Measurements from ENCODE around the gene KCNQ1.
A peak's percentile ranks its signal among the peaks of the same experiment; 100 is the strongest.

Gene KCNQ1

DNA sequence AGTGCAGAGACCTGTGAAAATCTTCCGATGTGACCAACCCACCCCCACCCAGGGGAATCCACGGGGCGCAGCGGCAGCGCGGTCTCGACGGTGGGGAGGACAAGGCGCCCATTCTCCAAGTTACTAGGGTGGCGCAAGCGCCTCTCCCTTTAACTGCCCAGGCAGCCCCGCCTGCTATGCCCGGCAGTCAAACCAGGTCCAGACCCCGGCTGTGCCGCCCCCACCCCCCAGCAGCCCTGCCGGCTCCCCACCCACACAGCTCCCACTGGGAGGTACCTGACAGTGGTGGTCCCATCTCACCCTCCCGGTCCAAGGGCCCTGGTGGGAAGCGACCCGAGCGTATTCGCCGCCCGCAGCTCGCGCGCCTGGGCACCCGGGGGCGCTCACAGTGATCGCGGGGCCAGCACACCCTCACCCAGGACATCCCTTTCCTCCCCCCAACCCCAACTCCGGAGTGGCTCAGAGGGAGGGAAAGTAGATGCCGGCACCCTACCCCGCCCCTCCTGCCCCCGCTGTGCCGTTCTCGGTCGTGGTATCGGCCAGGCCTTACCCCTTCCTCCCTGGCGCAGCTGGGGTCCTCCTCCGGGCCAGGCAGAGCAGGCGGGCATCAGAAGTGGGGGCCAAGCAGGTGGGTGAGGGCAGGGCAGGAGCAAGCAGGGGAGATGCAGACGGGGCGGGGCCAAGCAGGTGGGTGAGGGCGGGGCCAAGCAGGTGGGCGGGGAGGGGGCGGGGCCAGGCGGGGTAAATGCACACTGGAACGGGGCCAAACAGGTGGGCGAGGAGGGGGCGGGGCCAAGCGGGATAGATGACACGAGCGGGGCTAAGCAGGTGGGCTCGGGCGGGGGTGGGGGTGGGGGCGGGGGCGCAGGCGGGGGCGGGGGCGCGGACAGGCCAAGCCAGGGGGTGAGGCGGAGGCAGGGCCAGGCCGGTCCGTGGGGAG lies 657 bp upstream of the KCNQ1 start, which contains the start of gene TRPM5:
TRPM5 (minus strand) TSS at position 634 of the 940 bp plus-strand sequence. CDS start 21,478 bp downstream, outside the sequence.
- DNase-seq (ENCODE audit: low read depth, low spot score), result peak; percentile 53

DNA sequence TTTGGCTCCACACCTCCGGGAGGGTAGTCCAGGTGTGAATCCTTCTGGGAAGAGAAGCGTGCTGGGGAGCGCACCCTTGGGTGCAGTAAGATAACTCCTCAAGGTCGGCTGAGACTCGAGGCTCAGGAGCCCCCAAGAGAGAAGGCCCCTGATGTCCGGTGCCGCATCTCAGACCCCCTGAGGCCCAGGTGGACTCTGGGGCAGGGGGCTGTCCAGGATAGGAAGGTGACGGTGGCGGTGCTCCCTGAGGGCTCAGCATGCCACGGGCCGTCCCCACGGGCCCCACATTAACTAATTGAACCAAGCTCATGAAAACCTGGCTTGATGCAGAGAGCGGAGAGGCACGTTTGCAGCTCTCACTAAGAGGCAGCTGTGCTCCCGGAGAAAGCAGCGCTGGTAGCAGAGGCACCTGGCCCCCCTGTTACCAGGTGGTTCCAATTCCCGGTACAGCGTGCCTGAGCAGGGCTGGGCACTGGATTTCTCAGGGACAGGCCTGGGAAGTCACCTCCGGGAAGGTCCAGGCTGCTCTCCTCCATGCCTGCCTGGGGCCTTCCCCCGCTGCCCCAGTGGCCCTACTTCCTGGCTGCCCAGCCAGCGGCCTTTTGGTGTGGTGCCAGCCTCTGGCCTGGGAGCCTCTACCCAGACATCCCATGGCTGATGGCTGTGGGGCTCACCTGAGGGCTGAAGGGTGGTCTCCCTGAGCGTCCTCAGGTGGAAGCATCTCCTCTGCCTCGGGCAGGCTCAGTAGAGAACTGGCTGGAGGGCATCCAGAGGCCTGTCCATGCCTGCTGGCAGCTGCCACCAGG lies 1.1 kb downstream of the KCNQ1 start:
- DNase-seq (ENCODE audit: low read depth, low spot score), result no peak

- no peak for DNase-seq (ENCODE audit: low read depth, low spot score)
Measured at GRCh38 chr11:2446590-2447252, 1.9 kb downstream of the KCNQ1 start.

- DNase-seq (ENCODE audit: low read depth, low spot score), result no peak
Measured at GRCh38 chr11:2447253-2447950, 2.6 kb downstream of the KCNQ1 start.

GRCh38 chr11:2447951-2448650 lies 3.3 kb downstream of the KCNQ1 start:
- DNase-seq (ENCODE audit: low read depth, low spot score), result no peak

- DNase-seq (ENCODE audit: low read depth, low spot score), result no peak
Measured at GRCh38 chr11:2448661-2449547, 4.1 kb downstream of the KCNQ1 start.

GRCh38 chr11:2449548-2450320 lies 4.9 kb downstream of the KCNQ1 start:
- no peak for DNase-seq (ENCODE audit: low read depth, low spot score)

DNA sequence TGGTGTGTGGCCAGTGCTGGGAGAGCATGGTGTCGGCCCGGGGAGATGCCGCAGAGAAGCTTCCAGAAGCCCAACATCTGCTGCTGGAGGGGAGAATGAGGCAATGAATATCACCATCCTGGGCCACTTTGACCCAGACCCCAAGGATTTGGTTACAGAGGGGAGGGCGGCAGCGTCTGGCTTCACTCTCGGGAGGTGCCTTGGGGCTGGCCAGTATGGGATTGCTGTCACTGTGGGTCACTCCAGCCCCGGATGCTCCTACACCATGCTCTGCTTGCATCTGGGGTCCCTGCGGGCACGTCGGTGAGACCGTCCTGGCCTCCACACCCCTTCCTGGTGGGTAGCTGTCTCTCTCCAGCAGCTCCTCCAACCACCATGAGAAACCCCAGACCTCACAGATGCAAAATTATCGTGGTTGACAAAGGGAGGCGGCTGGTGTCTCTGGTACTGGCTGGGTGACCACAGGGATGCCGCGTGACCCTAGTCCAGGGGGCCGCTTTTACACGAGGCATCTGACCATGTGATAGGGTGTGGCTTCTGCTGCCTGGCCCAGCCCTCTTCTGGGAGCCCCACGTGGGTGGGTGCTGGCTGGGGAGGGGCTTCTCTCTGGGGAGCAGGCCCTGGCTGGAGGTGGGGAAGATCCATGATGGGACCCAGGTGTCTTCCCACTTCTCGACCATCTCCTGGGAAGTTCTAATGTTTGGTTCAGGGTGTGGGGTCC lies 5.7 kb downstream of the KCNQ1 start:
- DNase-seq (ENCODE audit: low read depth, low spot score), result no peak

GRCh38 chr11:2451336-2451735 lies 6.5 kb downstream of the KCNQ1 start:
- no peak for DNase-seq (ENCODE audit: low read depth, low spot score)

DNA sequence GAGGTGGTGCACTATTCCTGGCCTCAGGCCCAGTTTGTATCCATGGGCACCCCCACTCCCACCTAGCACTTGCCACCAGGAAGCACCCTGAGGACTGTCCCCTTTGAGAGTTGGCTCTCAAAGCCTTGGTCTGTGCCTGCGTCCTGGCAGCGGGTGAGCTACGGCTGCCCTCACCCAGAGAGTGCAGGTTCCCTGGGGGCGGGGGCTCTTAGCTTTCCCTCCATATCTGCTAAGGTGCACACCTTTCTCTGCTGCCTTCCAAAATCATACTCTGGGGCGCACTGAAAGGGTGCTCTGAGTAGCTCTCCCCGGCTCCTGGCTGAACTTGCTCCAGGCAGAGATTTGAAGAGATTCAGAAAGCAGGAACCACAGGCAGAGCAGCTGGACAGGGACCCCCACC lies 7.1 kb downstream of the KCNQ1 start:
- DNase-seq (ENCODE audit: low read depth, low spot score), result no peak

DNA sequence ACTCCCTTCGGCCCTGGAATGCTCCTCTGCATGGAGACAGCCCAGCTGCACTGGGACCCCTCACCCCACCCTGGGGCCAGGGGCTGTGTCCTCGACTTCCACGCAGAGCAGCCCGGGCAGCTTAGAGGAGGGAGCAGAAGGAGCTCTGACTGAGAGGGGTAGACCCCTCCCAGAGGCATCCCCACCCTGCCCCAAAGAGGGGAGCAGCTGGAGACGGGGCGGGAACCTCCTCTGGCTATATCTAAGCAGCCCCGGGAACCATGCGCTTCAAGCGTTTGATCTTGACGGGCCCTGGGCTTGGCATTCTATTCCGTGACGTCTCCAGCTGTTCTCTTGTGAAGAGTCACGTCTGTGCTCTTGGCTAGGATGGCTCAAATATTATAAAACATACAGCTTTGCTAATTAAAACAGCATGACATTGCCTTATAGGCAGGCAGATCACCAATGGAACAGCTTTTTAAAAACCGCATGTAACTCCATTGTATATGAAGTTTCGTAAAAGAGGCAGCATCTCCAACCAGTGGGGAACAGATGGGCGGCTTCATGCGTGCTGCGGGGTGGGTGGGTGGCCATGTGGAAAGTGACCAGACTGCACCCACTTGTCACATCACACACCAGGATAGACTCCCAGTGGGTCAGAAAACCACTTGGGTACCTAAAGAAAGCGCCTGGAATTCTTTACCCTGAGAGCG lies 7.7 kb downstream of the KCNQ1 start:
- DNase-seq (ENCODE audit: low read depth, low spot score), result no peak

DNA sequence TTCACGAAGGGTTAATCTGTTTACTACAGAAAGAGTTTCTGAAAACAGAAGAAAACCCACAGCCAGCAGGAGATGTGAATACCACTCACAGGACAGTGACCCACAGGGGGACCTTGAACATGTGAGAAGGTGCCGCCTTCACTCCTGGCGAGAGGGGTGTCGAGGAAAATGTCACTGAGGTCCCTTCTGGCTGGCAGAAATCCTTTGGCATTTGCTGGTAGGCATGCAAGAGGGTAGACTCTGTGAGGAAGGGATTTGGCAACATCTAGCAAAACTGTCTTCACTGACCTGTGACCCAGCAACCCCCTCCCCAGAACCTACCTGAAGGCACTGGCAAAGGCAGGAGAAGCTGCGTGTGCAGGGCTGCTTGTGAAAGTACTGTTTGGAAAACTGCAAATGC lies 8.6 kb downstream of the KCNQ1 start:
- no peak for DNase-seq (ENCODE audit: low read depth, low spot score)

DNA sequence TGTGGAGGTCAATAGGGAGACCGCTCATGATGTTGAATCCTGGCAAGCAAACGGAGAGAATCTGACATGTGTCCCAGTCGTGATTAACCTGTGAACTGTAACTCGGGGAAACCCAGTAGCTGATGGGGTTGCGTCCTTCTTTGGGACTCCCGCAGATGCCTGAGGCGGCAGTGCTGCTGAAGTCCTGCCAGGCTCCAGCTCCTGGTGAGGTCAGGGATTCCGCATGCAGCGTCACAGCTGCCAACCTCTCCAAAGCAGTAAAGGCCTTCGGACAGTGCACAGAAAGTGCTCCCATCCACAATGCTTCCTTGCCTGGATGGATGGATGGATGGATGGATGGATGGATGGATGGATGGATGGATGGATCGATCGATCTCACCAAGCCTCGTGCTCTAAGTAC lies 13.5 kb downstream of the KCNQ1 start:
- DNase-seq (ENCODE audit: low read depth, low spot score), result no peak

DNA sequence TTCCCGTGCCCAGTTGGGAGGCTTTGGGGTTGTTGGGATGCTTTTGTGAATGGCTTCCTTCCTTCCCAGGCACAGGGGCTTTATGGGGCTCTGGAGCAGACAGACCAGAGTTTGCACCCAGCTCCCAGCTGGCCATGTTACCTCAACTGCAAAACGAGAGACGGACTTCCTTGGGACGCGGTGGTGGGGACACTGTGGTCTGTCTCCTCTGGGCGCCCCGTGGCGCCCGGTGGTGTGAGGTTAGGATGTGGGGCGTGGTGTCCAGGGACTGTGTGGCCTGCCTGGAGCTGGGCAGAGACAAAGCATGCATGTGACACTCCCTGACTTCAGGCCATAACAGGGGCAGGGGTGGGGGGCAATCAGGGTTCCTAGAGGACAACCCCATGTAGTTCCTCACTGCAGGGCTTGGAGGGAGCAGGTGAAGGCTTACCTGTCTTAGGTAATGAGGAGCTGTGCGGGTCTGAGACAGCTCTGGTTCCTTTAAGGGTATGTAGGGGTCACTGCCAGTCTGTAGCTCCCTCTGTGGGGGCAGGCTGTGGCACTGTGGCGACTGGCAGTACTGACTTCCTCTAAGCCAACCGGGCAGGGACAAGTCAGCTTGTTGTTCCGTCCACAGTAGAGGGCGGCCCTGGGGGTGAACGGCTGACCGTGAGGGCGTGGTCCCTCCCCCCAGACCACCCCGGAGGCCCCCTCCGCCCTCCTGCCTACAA lies 14.4 kb downstream of the KCNQ1 start:
- no peak for DNase-seq (ENCODE audit: low read depth, low spot score)

DNA sequence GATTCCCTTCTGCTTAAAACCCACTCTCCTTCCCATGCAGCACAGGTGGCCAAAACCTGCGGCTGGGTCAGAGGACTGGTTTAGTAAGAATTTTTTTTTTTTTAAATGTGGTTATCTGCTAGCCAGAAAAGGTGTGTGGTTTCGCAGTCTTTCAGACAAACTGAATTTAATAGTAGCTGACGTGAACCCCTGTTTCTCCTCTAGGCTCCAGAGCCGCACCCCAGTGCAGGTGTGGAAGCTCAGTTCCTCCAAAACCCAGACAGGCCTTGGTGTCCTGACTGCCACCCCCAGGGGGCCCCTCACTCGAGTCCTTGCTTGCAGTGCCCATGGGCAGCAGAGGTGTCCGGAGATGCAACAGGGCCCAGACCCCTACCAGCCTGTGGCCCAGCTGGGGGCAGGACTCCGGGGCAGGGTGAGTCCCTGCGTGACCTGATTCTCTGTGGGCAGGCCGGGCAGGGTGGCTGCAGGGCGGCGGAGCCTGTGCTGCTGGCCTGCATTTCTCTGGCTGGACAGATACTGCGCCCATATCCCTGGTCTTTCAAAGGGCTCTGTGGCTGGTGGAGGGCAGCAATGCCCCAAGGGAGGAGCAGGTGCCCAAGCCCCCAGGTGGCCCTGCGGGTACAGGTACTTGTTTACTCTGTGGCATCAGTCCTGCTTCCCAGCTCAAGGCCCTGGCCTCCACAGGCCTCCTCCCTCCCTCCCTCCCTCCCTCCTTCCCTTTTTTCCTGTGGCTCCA lies 15.2 kb downstream of the KCNQ1 start:
- DNase-seq (ENCODE audit: low read depth, low spot score), result no peak

DNA sequence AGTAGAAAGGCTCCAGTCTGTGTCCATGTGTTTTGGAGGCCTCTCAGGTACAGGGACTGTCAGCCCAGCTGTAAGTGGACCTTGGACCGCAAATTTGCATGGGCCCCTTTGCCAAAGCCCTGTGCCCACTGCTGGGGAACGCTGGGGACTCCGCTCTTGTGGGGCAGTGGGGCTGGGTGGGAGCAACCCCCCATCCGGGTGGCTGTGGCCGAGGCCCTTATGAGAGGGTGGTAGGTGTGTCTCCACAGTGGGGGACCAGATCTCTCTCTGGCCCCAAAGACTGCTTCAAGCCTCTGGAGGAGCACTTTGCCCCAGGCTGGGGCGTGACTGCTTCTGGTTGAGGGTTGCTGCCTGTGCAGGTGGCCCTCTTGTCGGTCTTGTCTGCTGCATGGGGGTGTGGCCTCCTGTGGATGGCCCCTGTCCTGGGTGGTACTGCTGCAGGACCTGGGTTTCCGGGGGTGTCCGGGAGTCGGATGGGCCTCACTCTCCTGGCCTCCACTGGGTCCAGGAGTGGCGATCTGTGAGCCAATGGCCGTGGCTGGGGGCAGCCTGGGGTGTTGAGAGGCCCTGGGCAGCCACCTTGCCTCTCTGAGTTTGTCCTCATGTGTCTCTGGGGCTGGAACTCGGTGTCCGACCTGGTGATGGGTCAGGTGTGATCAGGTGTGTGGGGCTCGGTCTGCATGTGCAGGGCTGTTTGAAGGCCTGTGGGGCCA lies 15.9 kb downstream of the KCNQ1 start:
- DNase-seq (ENCODE audit: low read depth, low spot score), result no peak

Data from activated CD4-positive, CD25-positive, alpha-beta regulatory T cell treated with anti-CD3 and anti-CD28 coated beads, Interleukin-2, amount 50 U/mL, for 16 hours (primary cell).